ENCODE data around the gene PKD1. TPM values are rescaled to one million over a fixed set of nuclear protein-coding genes. Genes with fewer than 3 reads are reported as not detected.

The PKD1 gene
- total RNA-seq, 1 experiment from 2014 or later: 58.9 TPM

DNA sequence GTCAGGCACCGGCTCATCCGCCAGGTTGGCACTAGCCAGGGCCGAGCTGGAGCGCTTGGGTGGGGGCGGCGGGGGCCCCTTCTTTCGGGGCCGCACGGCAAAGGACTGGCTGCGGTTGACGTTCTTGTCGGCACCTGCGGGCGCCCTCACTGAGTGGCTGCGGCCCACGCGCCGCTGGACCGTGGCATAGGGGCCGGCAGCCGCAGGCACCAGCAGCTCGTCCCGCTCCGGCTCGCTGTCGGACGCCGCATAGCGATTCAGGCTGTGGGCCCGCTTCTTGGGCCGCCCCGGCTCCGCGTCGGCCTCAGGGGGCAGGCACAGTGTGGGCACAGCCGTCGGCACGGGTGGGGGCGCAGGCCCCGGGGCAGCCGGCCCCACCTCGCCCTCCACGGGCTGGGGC, 44.8 kb upstream of the PKD1 start:
- Histone ChIP-seq H3K4me3 (ENCODE audit: low read length) (no peak overlapping the region), H2AFZ (ENCODE audit: low read length) (no peak overlapping the region), H4K20me1 (ENCODE audit: low read length) (no peaks in the 10 kb centered on the region), H3K9me2 (replicated peaks; ENCODE audit: low read length) (no peaks in the 10 kb centered on the region), H3K27me3 (ENCODE audit: low read length) (no peaks in the 10 kb centered on the region), H3K9ac (ENCODE audit: low read length) (no peak overlapping the region), H3K4me1 (ENCODE audit: insufficient read depth, low read length) (no peaks in the 10 kb centered on the region), H3K27ac (ENCODE audit: low read length) (no peak overlapping the region), H3K9me3 (ENCODE audit: low read length) (no peaks in the 10 kb centered on the region), H3K79me2 (ENCODE audit: low read length) (no peaks in the 10 kb centered on the region), H3K4me2 (ENCODE audit: low read length) (no peak overlapping the region), H3K36me3 (ENCODE audit: low read depth, low read length) (no peaks in the 10 kb centered on the region), H3F3A (ENCODE audit: low read length, unreplicated experiment) (no peaks in the 10 kb centered on the region)
- POLR2A ChIA-PET (ENCODE audit: unreplicated experiment): no interaction called here
- intact Hi-C loops (cut with micrococcal nuclease): no loop called here
- no TSS peak for BruUV-seq (replicated peaks)
- CTCF ChIA-PET: no interaction called here
- TF ChIP-seq, protein P1, sequence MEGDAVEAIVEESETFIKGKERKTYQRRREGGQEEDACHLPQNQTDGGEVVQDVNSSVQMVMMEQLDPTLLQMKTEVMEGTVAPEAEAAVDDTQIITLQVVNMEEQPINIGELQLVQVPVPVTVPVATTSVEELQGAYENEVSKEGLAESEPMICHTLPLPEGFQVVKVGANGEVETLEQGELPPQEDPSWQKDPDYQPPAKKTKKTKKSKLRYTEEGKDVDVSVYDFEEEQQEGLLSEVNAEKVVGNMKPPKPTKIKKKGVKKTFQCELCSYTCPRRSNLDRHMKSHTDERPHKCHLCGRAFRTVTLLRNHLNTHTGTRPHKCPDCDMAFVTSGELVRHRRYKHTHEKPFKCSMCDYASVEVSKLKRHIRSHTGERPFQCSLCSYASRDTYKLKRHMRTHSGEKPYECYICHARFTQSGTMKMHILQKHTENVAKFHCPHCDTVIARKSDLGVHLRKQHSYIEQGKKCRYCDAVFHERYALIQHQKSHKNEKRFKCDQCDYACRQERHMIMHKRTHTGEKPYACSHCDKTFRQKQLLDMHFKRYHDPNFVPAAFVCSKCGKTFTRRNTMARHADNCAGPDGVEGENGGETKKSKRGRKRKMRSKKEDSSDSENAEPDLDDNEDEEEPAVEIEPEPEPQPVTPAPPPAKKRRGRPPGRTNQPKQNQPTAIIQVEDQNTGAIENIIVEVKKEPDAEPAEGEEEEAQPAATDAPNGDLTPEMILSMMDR (conservative IDR thresholded peaks at IDR 0.05; ENCODE audit: low read depth, low read length): no peak
- TF ChIP-seq EZH2phosphoT487 (IDR thresholded peaks at IDR 0.05; ENCODE audit: borderline replicate concordance, low read length) (no peak), EZH2 (IDR thresholded peaks at IDR 0.05; ENCODE audit: low read length, unreplicated experiment) (no peak)
- DNase-seq (no peak), ATAC-seq (no peak)

DNA sequence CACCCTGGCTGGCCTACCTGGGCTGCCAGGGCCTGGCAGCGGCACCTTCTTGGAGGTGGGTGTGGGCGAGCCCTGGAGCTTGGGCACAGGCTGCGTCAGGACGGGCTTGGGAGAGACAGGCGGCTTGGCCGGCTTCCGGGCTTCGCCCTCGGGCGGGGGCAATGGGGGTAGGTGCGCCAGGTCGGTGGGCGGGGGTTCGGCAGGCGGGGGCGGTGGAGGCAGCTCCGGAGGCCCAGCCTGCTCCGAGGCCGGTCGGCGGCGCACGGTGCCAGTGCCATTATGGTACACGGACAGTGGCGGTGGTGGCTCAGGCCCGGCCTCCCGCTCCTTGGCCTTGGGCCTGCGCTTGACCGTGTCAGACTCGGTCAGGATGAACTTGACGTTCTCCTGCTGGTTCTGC, 43.9 kb upstream of the PKD1 start:
- TF ChIP-seq EZH2 (IDR thresholded peaks at IDR 0.05; ENCODE audit: low read length, unreplicated experiment) (no peak), EZH2phosphoT487 (IDR thresholded peaks at IDR 0.05; ENCODE audit: borderline replicate concordance, low read length) (no peak)
- TF ChIP-seq, protein P1 (conservative IDR thresholded peaks at IDR 0.05; ENCODE audit: low read depth, low read length): no peak
- intact Hi-C loops (cut with micrococcal nuclease): no loop called here

DNA sequence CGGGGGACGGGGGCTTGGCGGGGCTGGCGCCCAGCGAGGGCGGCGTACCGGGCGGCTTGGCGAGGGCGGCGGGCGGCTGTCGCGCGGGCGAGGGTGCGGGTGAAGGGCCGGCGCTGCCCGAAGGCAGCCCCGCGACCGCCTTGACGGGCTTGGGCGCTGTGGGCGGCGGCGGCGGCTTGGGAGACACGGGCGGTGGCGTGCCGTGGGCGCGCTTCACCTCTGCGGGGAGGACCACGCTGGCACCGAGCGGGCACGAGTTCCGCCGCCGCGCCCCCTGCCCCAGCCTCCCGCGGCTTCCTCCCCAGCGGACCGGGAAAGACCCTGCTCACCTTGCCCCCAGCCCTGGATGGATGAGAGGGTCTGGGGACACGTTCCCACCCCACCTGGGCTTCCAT, 43.4 kb upstream of the PKD1 start:
- Histone ChIP-seq H3K9ac (ENCODE audit: low read length) (no peak overlapping the region), H3K4me2 (ENCODE audit: low read length) (no peak overlapping the region), H3K27me3 (ENCODE audit: low read length) (no peaks in the 10 kb centered on the region), H3K4me3 (ENCODE audit: low read length) (no peak overlapping the region), H3K9me2 (replicated peaks; ENCODE audit: low read length) (no peaks in the 10 kb centered on the region), H3K36me3 (ENCODE audit: low read depth, low read length) (no peaks in the 10 kb centered on the region), H2AFZ (ENCODE audit: low read length) (no peak overlapping the region), H3K79me2 (ENCODE audit: low read length) (no peaks in the 10 kb centered on the region), H3K4me1 (ENCODE audit: insufficient read depth, low read length) (no peaks in the 10 kb centered on the region), H3F3A (ENCODE audit: low read length, unreplicated experiment) (no peaks in the 10 kb centered on the region), H3K27ac (ENCODE audit: low read length) (no peak overlapping the region), H3K9me3 (ENCODE audit: low read length) (no peaks in the 10 kb centered on the region), H4K20me1 (ENCODE audit: low read length) (no peaks in the 10 kb centered on the region)
- ChIA-PET CTCF (no interaction called here), POLR2A (ENCODE audit: unreplicated experiment) (no interaction called here)
- ATAC-seq (no peak), DNase-seq (no peak)
- BruUV-seq (replicated peaks): no TSS peak
- intact Hi-C loops (cut with micrococcal nuclease): no loop called here
- TF ChIP-seq EZH2 (IDR thresholded peaks at IDR 0.05; ENCODE audit: low read length, unreplicated experiment) (no peak), EZH2phosphoT487 (IDR thresholded peaks at IDR 0.05; ENCODE audit: borderline replicate concordance, low read length) (no peak)
- TF ChIP-seq, protein P1 (conservative IDR thresholded peaks at IDR 0.05; ENCODE audit: low read depth, low read length): no peak

More for the DNA sequence above, 43.9 kb upstream of the PKD1 start:
- Histone ChIP-seq H2AFZ (ENCODE audit: low read length) (no peak overlapping the region), H3K27ac (ENCODE audit: low read length) (no peak overlapping the region), H4K20me1 (ENCODE audit: low read length) (no peaks in the 10 kb centered on the region), H3K9me2 (replicated peaks; ENCODE audit: low read length) (no peaks in the 10 kb centered on the region), H3K9ac (ENCODE audit: low read length) (no peak overlapping the region), H3K4me1 (ENCODE audit: insufficient read depth, low read length) (no peaks in the 10 kb centered on the region), H3F3A (ENCODE audit: low read length, unreplicated experiment) (no peaks in the 10 kb centered on the region), H3K27me3 (ENCODE audit: low read length) (no peaks in the 10 kb centered on the region), H3K4me2 (ENCODE audit: low read length) (no peak overlapping the region), H3K79me2 (ENCODE audit: low read length) (no peaks in the 10 kb centered on the region), H3K9me3 (ENCODE audit: low read length) (no peaks in the 10 kb centered on the region), H3K36me3 (ENCODE audit: low read depth, low read length) (no peaks in the 10 kb centered on the region), H3K4me3 (ENCODE audit: low read length) (no peak overlapping the region)
- POLR2A ChIA-PET (ENCODE audit: unreplicated experiment): no interaction called here
- DNase-seq: no peak
- BruUV-seq (replicated peaks): no TSS peak
- ATAC-seq: no peak
- CTCF ChIA-PET: no interaction called here
